DND-41 (cell line): ENCODE data around the gene RASD2.

Source experiments
- CTCF ChIP-seq: IDR thresholded peaks from 2 replicates; pipeline ENCODE4 v1.5.1; 2012; ENCODE audit warnings: borderline replicate concordance, low read length, moderate library complexity, mild to moderate bottlenecking; ENCODE audit not compliant: poor library complexity, severe bottlenecking; ENCODE audit errors: extremely low read depth
- EZH2 ChIP-seq: IDR thresholded peaks from 3 replicates; pipeline ENCODE4 v1.6.1; 2012; ENCODE audit warnings: borderline replicate concordance, low read depth, mild to moderate bottlenecking, moderate library complexity, low read length, inconsistent platforms; ENCODE audit not compliant: severe bottlenecking

DNA sequence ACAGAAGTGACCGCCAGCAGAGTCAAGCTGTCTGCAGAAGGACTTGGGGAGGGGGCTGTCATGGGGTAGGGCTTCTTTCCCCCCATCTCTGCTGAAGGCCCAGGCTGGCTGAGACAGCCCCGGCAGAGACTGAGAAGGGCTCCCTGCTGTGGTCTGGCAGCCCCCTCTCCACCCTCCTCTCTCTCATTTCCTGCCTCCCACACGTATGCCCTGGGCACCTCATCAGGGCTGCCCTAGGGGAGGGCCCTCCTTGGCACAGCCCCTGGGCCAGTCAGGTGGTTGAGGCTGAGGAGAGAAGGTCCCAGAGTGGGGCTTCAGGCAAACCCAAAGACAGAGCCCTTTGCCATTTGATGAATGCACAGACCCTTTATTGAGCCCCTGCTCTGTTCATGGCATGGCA is 3.6 kb downstream of the RASD2 start:
- no peak for TF ChIP-seq EZH2
- no peak for TF ChIP-seq CTCF
